Ishikawa (cell line): Measurements from ENCODE around the gene LHX8.

Source experiments
- CEBPB ChIP-seq: IDR thresholded peaks from 2 replicates; pipeline ENCODE4 v1.6.1; 2012
- CREB1 ChIP-seq: IDR thresholded peaks from 2 replicates; pipeline ENCODE4 v1.6.1; 2012; ENCODE audit warnings: low read depth
- EGR1 ChIP-seq: IDR thresholded peaks from 2 replicates; pipeline ENCODE4 v1.6.1; 2012
- EP300 ChIP-seq: IDR thresholded peaks from 2 replicates; pipeline ENCODE4 v1.6.1; 2012; ENCODE audit warnings: borderline replicate concordance
- FOXM1 ChIP-seq: IDR thresholded peaks from 2 replicates; pipeline ENCODE4 v1.6.1; 2012; ENCODE audit warnings: low read depth, borderline replicate concordance
- MAX ChIP-seq: IDR thresholded peaks from 2 replicates; pipeline ENCODE4 v1.6.1; 2012
- NFIC ChIP-seq: IDR thresholded peaks from 2 replicates; pipeline ENCODE4 v1.6.1; 2012
- RAD21 ChIP-seq: IDR thresholded peaks from 2 replicates; pipeline ENCODE4 v1.6.1; 2012; ENCODE audit warnings: low read depth
- REST ChIP-seq: IDR thresholded peaks from 2 replicates; pipeline ENCODE4 v1.6.1; 2012; ENCODE audit warnings: low read depth, mild to moderate bottlenecking
- TAF1 ChIP-seq: IDR thresholded peaks from 2 replicates; pipeline ENCODE4 v1.6.1; 2012; ENCODE audit warnings: low read depth, mild to moderate bottlenecking
- TCF12 ChIP-seq: IDR thresholded peaks from 2 replicates; pipeline ENCODE4 v1.6.1; 2012; ENCODE audit warnings: low read depth
- TEAD4 ChIP-seq: IDR thresholded peaks from 2 replicates; pipeline ENCODE4 v1.6.1; 2012
- USF1 ChIP-seq: IDR thresholded peaks from 2 replicates; pipeline ENCODE4 v1.6.1; 2012
- YY1 ChIP-seq: IDR thresholded peaks from 2 replicates; pipeline ENCODE4 v1.6.1; 2012; ENCODE audit warnings: low read depth
- ZBTB7A ChIP-seq: IDR thresholded peaks from 2 replicates; pipeline ENCODE4 v1.6.1; 2012; ENCODE audit warnings: low read depth

LHX8 gene

GRCh38 chr1:75134647-75135572, 722 bp downstream of the LHX8 start:
- TF ChIP-seq EGR1 (no peak), USF1 (no peak), TEAD4 (no peak), TCF12 (no peak), YY1 (no peak), CREB1 (no peak), RAD21 (no peak)

GRCh38 chr1:75135573-75136194, 1.5 kb downstream of the LHX8 start:
- TF ChIP-seq EP300: no peak

GRCh38 chr1:75136195-75136815, 2.1 kb downstream of the LHX8 start:
- TF ChIP-seq CREB1: no peak
- TF ChIP-seq USF1: no peak
- no peak for TF ChIP-seq NFIC
- no peak for TF ChIP-seq CEBPB
- no peak for TF ChIP-seq TAF1
- no peak for TF ChIP-seq REST
- TF ChIP-seq FOXM1: no peak
- TF ChIP-seq MAX: no peak
- no peak for TF ChIP-seq RAD21
- no peak for TF ChIP-seq EP300
- no peak for TF ChIP-seq YY1
- no peak for TF ChIP-seq ZBTB7A
- TF ChIP-seq TCF12: no peak

- TF ChIP-seq YY1 (no peak), REST (no peak), TEAD4 (no peak), EGR1 (no peak), TCF12 (no peak), USF1 (no peak), CREB1 (no peak), MAX (no peak), CEBPB (no peak), ZBTB7A (no peak), RAD21 (no peak), TAF1 (no peak), FOXM1 (no peak), EP300 (no peak), NFIC (no peak)
Measured at GRCh38 chr1:75136921-75137641, 2.9 kb downstream of the LHX8 start.

- TF ChIP-seq CEBPB: no peak
Measured at GRCh38 chr1:75152092-75152491, 17.9 kb downstream of the LHX8 start.
